Stomach (tissue), 9 donors: ENCODE results near the gene SRP68. TPM values are rescaled to one million over a fixed set of nuclear protein-coding genes. Genes with fewer than 3 reads are reported as not detected.
A peak's percentile ranks its signal among the peaks of the same experiment; 100 is the strongest.

Experiments
- DNase-seq, 2 donors: peaks; one replicate each; pipeline versions ENCODE4 v3.0.0 to v3.0.0-alpha.2; 2013 to 2019
- H3K27ac ChIP-seq, 5 donors: fragments of 200-600 bp in 4 of 5; sonication (generic) in 4 of 5; one replicate each; pipeline ENCODE4 v1.5.1; 2013 to 2019; ENCODE audit warnings: mild to moderate bottlenecking in 1 of 5, moderate library complexity in 1 of 5
- H3K27me3 ChIP-seq, 3 donors: fragments of 200-600 bp; sonication (generic); one replicate each; pipeline ENCODE4 v1.5.1; 2017 to 2019; ENCODE audit warnings: mixed run types in 1 of 3
- H3K36me3 ChIP-seq, 4 donors: fragments of 200-600 bp; sonication (generic); 1 replicate in 3 of 4; 2 replicates in 1 of 4; pipeline ENCODE4 v1.5.1; 2016 to 2019
- H3K4me1 ChIP-seq, 4 donors: fragments of 200-600 bp; sonication (generic); one replicate each; pipeline ENCODE4 v1.5.1; 2016 to 2019
- H3K4me3 ChIP-seq, 4 donors: fragments of 200-600 bp; sonication (generic) in 3 of 4; one replicate each; pipeline ENCODE4 v1.5.1; 2016 to 2019; ENCODE audit warnings: mild to moderate bottlenecking in 1 of 4
- H3K9me3 ChIP-seq, 4 donors: fragments of 200-600 bp; sonication (generic); one replicate each; pipeline ENCODE4 v1.5.1; 2016 to 2019
- EP300 ChIP-seq: sonication (generic); formaldehyde crosslinking; IDR thresholded peaks from one replicate; pipeline ENCODE4 v1.6.1; 2017; ENCODE audit warnings: antibody characterized with exemption
- POLR2A ChIP-seq, 4 donors: fragments of 450-650 bp; IDR thresholded peaks; one replicate each; pipeline ENCODE4 v1.6.1; 2016; ENCODE audit warnings: antibody characterized with exemption in 4 of 4, control low read depth in 2 of 4, mild to moderate bottlenecking in 1 of 4, moderate library complexity in 1 of 4
- POLR2AphosphoS5 ChIP-seq, 3 donors: sonication (generic); formaldehyde crosslinking; IDR thresholded peaks; one replicate each; pipeline ENCODE4 v1.6.1; 2016; ENCODE audit warnings: antibody characterized with exemption in 3 of 3
- WGBS, 5 donors: extraction: QIAGEN DNeasy Blood & Tissue Kit in 3 of 5; methylation state at CpG; one replicate each; pipeline versions ENCODE4 v1.1.5 to v1.1.7; 2013 to 2018; 5-methylcytosine and 5-hydroxymethylcytosine counted together
- intact Hi-C: fragments of 100-400 bp; cut with DNase I; formaldehyde crosslinking; loops from one replicate; pipeline ENCODE4 v1.15.1; 2023; ENCODE audit warnings: low total_unique reads
- polyA plus RNA-seq, 3 donors: library from polyadenylated mRNA; stranded (reverse); fragments of 200-250 nt; gene quantifications; one replicate each; pipeline ENCODE4 v1.2.3, GENCODE V29; 2013
- total RNA-seq, 5 donors: library from RNA; depleted of rRNA; stranded (reverse); fragments of >200 nt; gene quantifications; one replicate each; pipeline versions ENCODE4 v1.1.0 to v1.2.3, GENCODE V29; 2014 to 2016
- TF ChIP-seq, protein P1 (sequence below), 7 experiments: fragments of 450-650 bp in 4 of 7; fragments of 200-600 bp in 3 of 7; sonication (generic) in 3 of 7; IDR thresholded peaks; one replicate each; pipeline ENCODE4 v1.5.1; 2016 to 2019; ENCODE audit warnings: antibody characterized with exemption in 7 of 7, control low read depth in 2 of 7, mild to moderate bottlenecking in 1 of 7
- donor health status: healthy with polysubstance abuse.
- donor health status: Bipolar disorder and iron deficiency.
- donor health status: healthy.

Gene SRP68
- total and polyA plus RNA-seq, 8 donors, result 24.6 to 49.8 (median 42.9) TPM

DNA sequence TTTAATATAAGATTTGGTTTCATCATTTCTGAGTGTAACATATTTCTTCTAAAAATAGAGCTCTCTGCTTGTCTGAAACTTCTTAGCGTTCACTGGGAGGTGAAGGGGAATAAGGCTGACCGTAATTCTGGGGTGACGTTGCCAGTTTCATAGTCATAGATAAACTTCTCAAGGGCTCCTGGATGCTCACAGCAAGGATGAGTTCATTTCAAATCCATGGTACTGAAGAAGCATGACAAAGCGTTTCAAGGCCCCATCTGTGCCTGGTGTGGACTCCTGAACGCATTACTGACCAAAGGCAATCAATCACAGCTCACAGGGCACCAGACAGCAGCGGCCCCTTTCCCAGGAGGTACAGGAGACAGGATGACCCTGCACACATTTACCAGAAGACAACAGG, 33.2 kb downstream of the SRP68 start:
- DNase-seq, result no peak
- peak overlapping the region in 3 of 5 donors; percentile 7 to 77 (median 46) for H3K27ac ChIP-seq
- peak in 2 of 3 donors; percentile 1 to 47 for TF ChIP-seq POLR2AphosphoS5 (IDR thresholded peaks at IDR 0.05)
- TF ChIP-seq POLR2A (IDR thresholded peaks at IDR 0.05), result no peak
- TF ChIP-seq, protein P1, sequence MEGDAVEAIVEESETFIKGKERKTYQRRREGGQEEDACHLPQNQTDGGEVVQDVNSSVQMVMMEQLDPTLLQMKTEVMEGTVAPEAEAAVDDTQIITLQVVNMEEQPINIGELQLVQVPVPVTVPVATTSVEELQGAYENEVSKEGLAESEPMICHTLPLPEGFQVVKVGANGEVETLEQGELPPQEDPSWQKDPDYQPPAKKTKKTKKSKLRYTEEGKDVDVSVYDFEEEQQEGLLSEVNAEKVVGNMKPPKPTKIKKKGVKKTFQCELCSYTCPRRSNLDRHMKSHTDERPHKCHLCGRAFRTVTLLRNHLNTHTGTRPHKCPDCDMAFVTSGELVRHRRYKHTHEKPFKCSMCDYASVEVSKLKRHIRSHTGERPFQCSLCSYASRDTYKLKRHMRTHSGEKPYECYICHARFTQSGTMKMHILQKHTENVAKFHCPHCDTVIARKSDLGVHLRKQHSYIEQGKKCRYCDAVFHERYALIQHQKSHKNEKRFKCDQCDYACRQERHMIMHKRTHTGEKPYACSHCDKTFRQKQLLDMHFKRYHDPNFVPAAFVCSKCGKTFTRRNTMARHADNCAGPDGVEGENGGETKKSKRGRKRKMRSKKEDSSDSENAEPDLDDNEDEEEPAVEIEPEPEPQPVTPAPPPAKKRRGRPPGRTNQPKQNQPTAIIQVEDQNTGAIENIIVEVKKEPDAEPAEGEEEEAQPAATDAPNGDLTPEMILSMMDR (IDR thresholded peaks at IDR 0.05), result no peak
- intact Hi-C loops, result no loop called here
- H3K9me3 ChIP-seq, result no peaks in the 10 kb centered on the region
- no peak overlapping the region for H3K4me3 ChIP-seq
- H3K36me3 ChIP-seq, result peaks cover 56 to 69% (median 63%) of the 10 kb centered on the region in 4 donors
- 76 to 85% (median 80%) methylated on average over 6 of the region's 6 CpGs for WGBS, 5 donors
- no peaks in the 10 kb centered on the region for H3K27me3 ChIP-seq
- H3K4me1 ChIP-seq, result peaks cover 0 to 32% (median 6%) of the 10 kb centered on the region in 4 donors

DNA sequence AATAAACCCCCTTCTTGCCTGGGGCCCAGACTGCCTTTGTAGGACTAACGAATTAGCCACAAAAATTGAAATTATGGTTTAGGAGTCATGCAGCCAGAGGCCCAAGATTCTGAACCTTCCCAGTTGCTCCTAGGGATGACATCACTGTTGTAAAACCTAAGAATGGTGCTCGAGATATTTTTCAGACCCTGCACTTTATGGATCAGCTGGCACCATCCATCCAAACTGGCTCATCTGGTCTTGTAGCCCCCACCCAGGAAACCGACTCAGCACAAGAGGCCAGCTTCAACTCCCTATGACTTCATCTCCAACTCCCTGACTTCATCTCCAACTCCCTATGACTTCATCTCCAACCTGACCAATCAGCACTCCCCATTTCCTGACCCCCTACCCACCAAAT, 34.3 kb downstream of the SRP68 start:
- Histone ChIP-seq H3K4me1 (peaks cover 0 to 40% (median 6%) of the 10 kb centered on the region in 4 donors), H3K9me3 (no peaks in the 10 kb centered on the region), H3K27ac (peak overlapping the region in 2 of 5 donors; percentile 3 to 77), H3K27me3 (no peaks in the 10 kb centered on the region), H3K36me3 (peaks cover 46 to 58% (median 53%) of the 10 kb centered on the region in 4 donors), H3K4me3 (no peak overlapping the region)
- intact Hi-C loops, result no loop called here
- DNase-seq, result no peak
- 73 to 88% (median 80%) methylated on average over 3 of the region's 3 CpGs for WGBS, 5 donors
- TF ChIP-seq POLR2A (IDR thresholded peaks at IDR 0.05) (no peak), POLR2AphosphoS5 (IDR thresholded peaks at IDR 0.05) (no peak), EP300 (no peak)
- TF ChIP-seq, protein P1 (IDR thresholded peaks at IDR 0.05), result no peak

DNA sequence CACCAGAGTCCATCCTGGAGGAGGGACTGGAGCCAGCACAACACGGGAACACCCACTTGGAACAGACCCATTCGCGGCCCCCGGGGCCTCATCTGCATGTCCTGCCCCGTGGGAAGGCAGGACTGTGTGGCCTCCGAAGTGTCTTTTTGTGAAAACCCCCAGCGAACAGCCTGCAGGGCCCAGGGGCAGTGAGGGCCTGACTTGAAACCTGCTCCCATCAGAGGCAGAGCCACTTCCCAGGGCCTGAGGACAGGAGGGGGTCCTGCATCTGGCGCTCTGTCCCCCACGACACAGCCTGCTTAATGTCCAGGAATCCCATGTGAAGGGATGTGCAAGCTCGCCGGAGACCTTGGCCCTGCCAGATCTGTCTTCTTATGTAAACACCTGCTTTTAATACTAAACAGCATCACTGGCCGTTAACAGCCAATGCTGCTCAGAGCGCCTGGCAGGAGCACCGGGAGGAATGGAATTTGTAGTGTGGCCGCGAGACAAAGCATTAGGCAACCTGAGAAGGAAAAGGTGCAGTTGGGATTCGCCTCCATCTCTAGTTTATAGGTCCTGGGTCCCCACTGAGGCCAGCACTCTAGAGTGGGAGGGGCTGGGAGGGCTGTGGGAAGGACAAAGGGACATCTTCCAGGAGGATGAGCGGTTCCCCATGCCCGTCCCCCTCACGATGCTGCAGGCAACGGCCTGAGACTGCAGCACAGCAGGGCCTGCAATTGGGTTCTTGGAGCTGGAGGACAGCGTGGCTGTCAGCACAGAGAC, 35.6 kb downstream of the SRP68 start:
- H3K4me3 ChIP-seq, result no peak overlapping the region
- H3K4me1 ChIP-seq, result peaks cover 0 to 40% (median 6%) of the 10 kb centered on the region in 4 donors
- H3K27ac ChIP-seq, result peak overlapping the region in 3 of 5 donors; percentile 3 to 77 (median 49)
- intact Hi-C loops, result no loop called here
- DNase-seq, result peak in 1 of 2 donors; percentile 79
- TF ChIP-seq EP300 (peak; percentile 40), POLR2A (IDR thresholded peaks at IDR 0.05) (no peak), POLR2AphosphoS5 (IDR thresholded peaks at IDR 0.05) (peak; percentile 30 to 77 (median 50))
- TF ChIP-seq, protein P1 (IDR thresholded peaks at IDR 0.05), result no peak
- H3K27me3 ChIP-seq, result no peaks in the 10 kb centered on the region
- 41 to 55% (median 52%) methylated on average over 16 to 22 of the region's 22 CpGs for WGBS, 5 donors
- peaks cover 32 to 44% (median 39%) of the 10 kb centered on the region in 4 donors for H3K36me3 ChIP-seq
- H3K9me3 ChIP-seq, result no peaks in the 10 kb centered on the region

DNA sequence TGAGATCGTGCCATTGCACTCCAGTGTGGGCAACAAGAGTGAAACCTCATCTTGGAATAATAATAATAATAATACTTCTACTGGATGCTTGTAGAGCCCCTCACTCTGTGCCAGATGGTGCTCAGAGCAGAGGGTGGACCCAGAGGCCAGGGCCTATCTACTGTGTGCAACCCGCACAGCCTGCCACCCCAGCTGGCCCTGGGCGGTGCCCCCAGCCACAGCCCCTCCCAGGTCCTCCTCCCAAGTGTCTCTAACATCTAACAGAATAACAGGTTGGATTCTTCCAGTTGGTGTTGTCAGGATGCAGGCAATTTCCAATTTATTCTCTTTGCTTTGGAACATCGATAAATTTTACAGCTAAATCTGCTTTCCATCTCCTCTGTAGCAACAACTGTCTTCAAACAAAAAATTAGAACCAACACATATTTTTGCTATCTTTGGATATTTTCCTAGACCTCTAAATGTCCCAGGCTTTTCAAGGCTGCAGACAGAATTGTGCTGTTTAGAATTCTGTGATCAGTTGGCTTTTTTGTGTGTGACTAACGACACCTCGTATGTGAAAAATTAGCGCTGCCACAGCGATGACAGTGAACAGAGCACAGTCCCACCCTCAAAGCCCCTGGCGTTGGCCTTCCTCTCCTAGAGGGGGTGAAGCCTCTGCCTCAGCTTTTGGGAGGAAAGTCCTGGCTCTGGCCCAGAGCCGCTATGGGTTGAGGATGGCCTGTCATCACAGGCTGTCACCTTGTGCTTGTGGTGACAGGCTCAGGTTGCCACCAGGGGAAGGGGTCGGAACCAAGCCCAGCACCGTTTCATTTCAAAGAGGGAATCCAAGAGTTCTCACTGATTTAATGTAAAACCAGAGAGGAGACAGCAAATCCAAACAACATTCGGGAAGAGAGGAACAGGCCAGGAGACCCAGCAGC, 37.6 kb downstream of the SRP68 start:
- Histone ChIP-seq H3K4me1 (peaks cover 0 to 43% (median 7%) of the 10 kb centered on the region in 4 donors), H3K4me3 (no peak overlapping the region), H3K9me3 (no peaks in the 10 kb centered on the region), H3K27me3 (no peaks in the 10 kb centered on the region), H3K36me3 (peaks cover 12 to 24% (median 19%) of the 10 kb centered on the region in 4 donors), H3K27ac (peak overlapping the region in 2 of 5 donors; percentile 42 to 77)
- TF ChIP-seq POLR2AphosphoS5 (IDR thresholded peaks at IDR 0.05), result no peak
- TF ChIP-seq POLR2A (IDR thresholded peaks at IDR 0.05), result no peak
- no peak for TF ChIP-seq EP300
- intact Hi-C loops, result no loop called here
- no peak for DNase-seq
- 75 to 89% (median 86%) methylated on average over 13 of the region's 13 CpGs for WGBS, 5 donors
